ENCODE measurements around the gene CFAP299. TPM values are rescaled to one million over a fixed set of nuclear protein-coding genes. Genes with fewer than 3 reads are reported as not detected.

The CFAP299 gene
- total and polyA plus RNA-seq, 2 of the 8 experiments (the other 6 are each of a cell fraction or from before 2014, with no cell fraction given), result not detected

GRCh38 chr4:80948995-80949394, 613.5 kb downstream of the CFAP299 start:
- H4K91ac ChIP-seq (replicated peaks; ENCODE audit: insufficient read length, low read length), result no peak overlapping the region
- H3K18ac ChIP-seq (ENCODE audit: extremely low read depth, low read length), result no peak overlapping the region
- H3K23me2 ChIP-seq (ENCODE audit: low read depth, low read length), result no peaks in the 10 kb centered on the region
- no peak overlapping the region for H2BK20ac ChIP-seq (ENCODE audit: low read length)
- H3K14ac ChIP-seq (ENCODE audit: insufficient read length), result no peak overlapping the region
- no peaks in the 10 kb centered on the region for H3K36me3 ChIP-seq (ENCODE audit: control insufficient read depth in 2 of 4, insufficient read depth in 4 of 4, low read length in 3 of 4)
- no peak overlapping the region for H2BK120ac ChIP-seq (replicated peaks; ENCODE audit: low read depth, low read length)
- H3K4ac ChIP-seq (replicated peaks; ENCODE audit: insufficient read length, low read depth, low read length), result no peak overlapping the region
- H4K8ac ChIP-seq (ENCODE audit: extremely low read depth, insufficient read depth, low read length), result no peak overlapping the region
- no peak overlapping the region for H2BK5ac ChIP-seq (ENCODE audit: low read depth, low read length)
- no peaks in the 10 kb centered on the region for H3K79me2 ChIP-seq (ENCODE audit: control insufficient read depth in 1 of 2, insufficient read depth in 2 of 2, low read length in 2 of 2)
- H3K4me2 ChIP-seq (ENCODE audit: insufficient read depth in 1 of 2, low read depth in 2 of 2, low read length in 2 of 2), result no peak overlapping the region
- ChIA-PET CTCF (ENCODE audit: partially characterized antibody) (interaction anchor here (0.7 to 2.2 kb wide), 2 partner anchors 41 to 817 kb away, joined by 4 to 6 read pairs; no protein-coding TSS in a partner anchor), POLR2A (ENCODE audit: partially characterized antibody) (no interaction called here)
- no peak overlapping the region for H2AK5ac ChIP-seq (ENCODE audit: low read depth, low read length)
- no peak overlapping the region for H3K4me3 ChIP-seq (ENCODE audit: extremely low read depth in 1 of 4, insufficient read depth in 2 of 4, low read depth in 3 of 4, low read length in 4 of 4)
- TF ChIP-seq KDM4A (IDR thresholded peaks at IDR 0.05; ENCODE audit: low read depth, low read length, severe bottlenecking) (no peak), CREB1 (IDR thresholded peaks at IDR 0.05) (no peak)
- H4K20me1 ChIP-seq (replicated peaks in 1 of 2; ENCODE audit: control insufficient read depth in 1 of 2, insufficient read depth in 2 of 2, low read length in 2 of 2), result no peaks in the 10 kb centered on the region
- FAIRE-seq (no peak), DNase-seq (ENCODE audit: low read depth in 1 of 2, low spot score in 2 of 2) (no peak)
- no peak overlapping the region for H2BK15ac ChIP-seq (ENCODE audit: low read length)
- H3K56ac ChIP-seq (replicated peaks; ENCODE audit: insufficient read length, low read depth, low read length), result no peak overlapping the region
- H3K79me1 ChIP-seq (ENCODE audit: low read depth, low read length), result no peaks in the 10 kb centered on the region
- H3K27ac ChIP-seq (ENCODE audit: low read depth, low read length), result no peak overlapping the region
- H3K23ac ChIP-seq (ENCODE audit: insufficient read length), result no peak overlapping the region
- H3K9ac ChIP-seq (replicated peaks in 1 of 4; ENCODE audit: extremely low read depth in 1 of 4, low read depth in 3 of 4, low read length in 3 of 4), result no peak overlapping the region
- H3K27me3 ChIP-seq (replicated peaks in 1 of 4; ENCODE audit: control insufficient read depth in 3 of 4, extremely low read depth in 1 of 4, insufficient read depth in 3 of 4, low read length in 3 of 4), result no peaks in the 10 kb centered on the region
- H2AFZ ChIP-seq (ENCODE audit: low read length), result no peak overlapping the region
- H3K4me1 ChIP-seq (replicated peaks in 1 of 4; ENCODE audit: control insufficient read depth in 3 of 4, insufficient read depth in 4 of 4, low read length in 3 of 4), result no peaks in the 10 kb centered on the region
- no peak overlapping the region for H2BK12ac ChIP-seq (ENCODE audit: low read depth, low read length)
- H3K9me3 ChIP-seq (ENCODE audit: insufficient read depth in 2 of 2, low read depth in 1 of 2, low read length in 1 of 2), result no peaks in the 10 kb centered on the region
- no peak overlapping the region for H4K5ac ChIP-seq (ENCODE audit: insufficient read length, low read depth, low read length)
